HEK293 (cell line): Measurements from ENCODE around the gene LAX1.

Experiments
- CTCF ChIA-PET: fragments of 350-600 bp; formaldehyde crosslinking; extraction: SDS; loops from one replicate; lab custom pipeline; 2021; ENCODE audit warnings: antibody characterized with exemption; lab: Yijun Ruan, JAX
- POLR2A ChIA-PET: fragments of 300-600 bp; formaldehyde crosslinking; extraction: SDS; loops from one replicate; lab custom pipeline; 2020; ENCODE audit warnings: antibody characterized with exemption, inconsistent platforms; lab: Yijun Ruan, JAX
- H3K27ac ChIP-seq: fragments of 200-500 bp; sonication (Bioruptor generic); 2 replicates; pipeline ENCODE4 v1.5.1; 2014; ENCODE audit warnings: low read depth, low read length, control low read depth, inconsistent platforms; ENCODE audit errors: extremely low read depth
- H3K36me3 ChIP-seq, 2 experiments: fragments of 200-500 bp in 1 of 2; sonication (Bioruptor generic) in 1 of 2; 1 replicate in 1 of 2; 2 replicates in 1 of 2; pipeline ENCODE4 v1.5.1; 2014 to 2017; ENCODE audit warnings: inconsistent platforms in 2 of 2, low read length in 2 of 2; ENCODE audit not compliant: control insufficient read depth in 2 of 2, insufficient read depth in 1 of 2
- H3K4me1 ChIP-seq: fragments of 200-500 bp; sonication (Bioruptor generic); 2 replicates; pipeline ENCODE4 v1.5.1; 2014; ENCODE audit warnings: mild to moderate bottlenecking, low read length, inconsistent platforms; ENCODE audit not compliant: control insufficient read depth, insufficient read depth
- H3K4me3 ChIP-seq: 2 replicates; pipeline ENCODE4 v1.5.1; 2011; ENCODE audit warnings: low read depth, mild to moderate bottlenecking, control low read depth, low read length, moderate library complexity
- H3K9me3 ChIP-seq: fragments of 200-500 bp; sonication (Bioruptor generic); 2 replicates; pipeline ENCODE4 v1.5.1; 2014; ENCODE audit warnings: low read depth, low read length, inconsistent platforms; ENCODE audit not compliant: control insufficient read depth, insufficient read depth
- GLIS1 ChIP-seq: fragments of 450-650 bp; formaldehyde crosslinking; IDR thresholded peaks from 2 replicates; pipeline ENCODE4 v1.5.1; 2016; ENCODE audit warnings: missing biosample characterization, missing genetic modification characterization
- KLF8 ChIP-seq: fragments of 450-650 bp; formaldehyde crosslinking; IDR thresholded peaks from 2 replicates; pipeline ENCODE4 v1.5.1; 2016; ENCODE audit warnings: missing biosample characterization, missing genetic modification characterization
- ZEB2 ChIP-seq: fragments of 450-650 bp; formaldehyde crosslinking; IDR thresholded peaks from 2 replicates; pipeline ENCODE4 v1.5.1; 2016; ENCODE audit warnings: missing biosample characterization, missing genetic modification characterization
- ZFP37 ChIP-seq: fragments of 450-650 bp; formaldehyde crosslinking; IDR thresholded peaks from 2 replicates; pipeline ENCODE4 v1.5.1; 2016; ENCODE audit warnings: missing biosample characterization, missing genetic modification characterization
- ZNF112 ChIP-seq: fragments of 450-650 bp; formaldehyde crosslinking; IDR thresholded peaks from 2 replicates; pipeline ENCODE4 v1.5.0; 2017; ENCODE audit warnings: missing biosample characterization, missing genetic modification characterization
- ZNF157 ChIP-seq: fragments of 450-650 bp; formaldehyde crosslinking; IDR thresholded peaks from 2 replicates; pipeline ENCODE4 v1.5.1; 2016; ENCODE audit warnings: missing biosample characterization, missing genetic modification characterization
- ZNF211 ChIP-seq: fragments of 450-650 bp; formaldehyde crosslinking; IDR thresholded peaks from 2 replicates; pipeline ENCODE4 v1.5.1; 2016; ENCODE audit warnings: low read depth, missing biosample characterization, missing genetic modification characterization
- ZNF221 ChIP-seq: fragments of 450-650 bp; formaldehyde crosslinking; IDR thresholded peaks from 2 replicates; pipeline ENCODE4 v1.5.1; 2017; ENCODE audit warnings: missing biosample characterization, missing genetic modification characterization, borderline replicate concordance
- ZNF341 ChIP-seq: fragments of 450-650 bp; formaldehyde crosslinking; IDR thresholded peaks from 2 replicates; pipeline ENCODE4; 2016; ENCODE audit warnings: low read depth, missing biosample characterization, missing genetic modification characterization
- ZNF37A ChIP-seq: fragments of 450-650 bp; IDR thresholded peaks from 2 replicates; pipeline ENCODE4 v1.5.1; 2018; ENCODE audit warnings: missing biosample characterization, missing genetic modification characterization
- ZNF426 ChIP-seq: fragments of 450-650 bp; formaldehyde crosslinking; IDR thresholded peaks from 2 replicates; pipeline ENCODE4 v1.5.1; 2017; ENCODE audit warnings: missing biosample characterization, missing genetic modification characterization, mild to moderate bottlenecking, inconsistent platforms, moderate library complexity
- ZNF510 ChIP-seq: fragments of 450-650 bp; formaldehyde crosslinking; IDR thresholded peaks from 2 replicates; pipeline ENCODE4 v1.5.1; 2018; ENCODE audit warnings: mild to moderate bottlenecking, missing genetic modification characterization, missing biosample characterization; ENCODE audit not compliant: insufficient replicate concordance
- ZNF558 ChIP-seq: fragments of 450-650 bp; formaldehyde crosslinking; IDR thresholded peaks from 2 replicates; pipeline ENCODE4 v1.5.1; 2016; ENCODE audit warnings: missing biosample characterization, missing genetic modification characterization
- ZNF664 ChIP-seq: fragments of 450-650 bp; formaldehyde crosslinking; IDR thresholded peaks from 2 replicates; pipeline ENCODE4 v1.5.1; 2016; ENCODE audit warnings: missing biosample characterization, missing genetic modification characterization
- TF ChIP-seq, protein P1 (sequence below): fragments of 450-650 bp; formaldehyde crosslinking; IDR thresholded peaks from 2 replicates; pipeline ENCODE4 v1.5.1; 2017; ENCODE audit warnings: missing biosample characterization, mild to moderate bottlenecking, missing genetic modification characterization, moderate library complexity
- TF ChIP-seq, protein P2 (sequence below): fragments of 450-650 bp; formaldehyde crosslinking; IDR thresholded peaks from 2 replicates; pipeline ENCODE4 v1.5.1; 2016; ENCODE audit warnings: missing biosample characterization, missing genetic modification characterization
- TF ChIP-seq, protein P3 (sequence below): fragments of 450-650 bp; formaldehyde crosslinking; IDR thresholded peaks from 2 replicates; pipeline ENCODE4 v1.5.1; 2016; ENCODE audit warnings: missing biosample characterization, missing genetic modification characterization
- TF ChIP-seq, protein P4 (sequence below): fragments of 450-650 bp; formaldehyde crosslinking; IDR thresholded peaks from 2 replicates; pipeline ENCODE4 v1.5.1; 2016; ENCODE audit warnings: missing biosample characterization, missing genetic modification characterization

LAX1 gene

DNA sequence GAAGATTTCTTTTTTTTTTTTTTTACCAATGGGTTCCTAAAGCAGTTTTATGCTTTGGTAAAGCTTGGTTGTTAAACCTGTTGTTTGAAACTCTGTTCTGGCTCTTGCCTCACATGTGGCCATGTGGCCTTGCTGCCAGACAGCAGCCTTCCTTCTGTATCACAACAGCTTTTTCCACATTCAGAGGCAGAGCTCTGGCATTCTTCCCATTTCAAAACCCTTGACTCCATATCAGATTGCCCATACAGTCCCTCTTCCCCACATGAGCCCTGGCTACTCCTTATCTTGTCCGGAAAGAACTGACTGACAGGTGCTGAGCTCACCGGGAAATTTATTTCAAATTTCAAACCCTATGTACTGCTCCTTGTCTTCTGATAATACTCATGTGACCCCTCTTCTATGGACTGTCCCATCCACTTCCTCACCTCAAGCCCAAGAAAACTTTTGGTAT is 38.5 kb upstream of the LAX1 start:
- H3K9me3 ChIP-seq, result no peaks in the 10 kb centered on the region
- no peaks in the 10 kb centered on the region for H3K4me1 ChIP-seq
- no peak overlapping the region for H3K4me3 ChIP-seq
- no peak for TF ChIP-seq ZNF112 (tag by site-specific recombination)
- no peak for TF ChIP-seq ZEB2 (tag by site-specific recombination)
- TF ChIP-seq ZNF37A, result no peak
- TF ChIP-seq ZFP37, result no peak
- TF ChIP-seq, protein P1, sequence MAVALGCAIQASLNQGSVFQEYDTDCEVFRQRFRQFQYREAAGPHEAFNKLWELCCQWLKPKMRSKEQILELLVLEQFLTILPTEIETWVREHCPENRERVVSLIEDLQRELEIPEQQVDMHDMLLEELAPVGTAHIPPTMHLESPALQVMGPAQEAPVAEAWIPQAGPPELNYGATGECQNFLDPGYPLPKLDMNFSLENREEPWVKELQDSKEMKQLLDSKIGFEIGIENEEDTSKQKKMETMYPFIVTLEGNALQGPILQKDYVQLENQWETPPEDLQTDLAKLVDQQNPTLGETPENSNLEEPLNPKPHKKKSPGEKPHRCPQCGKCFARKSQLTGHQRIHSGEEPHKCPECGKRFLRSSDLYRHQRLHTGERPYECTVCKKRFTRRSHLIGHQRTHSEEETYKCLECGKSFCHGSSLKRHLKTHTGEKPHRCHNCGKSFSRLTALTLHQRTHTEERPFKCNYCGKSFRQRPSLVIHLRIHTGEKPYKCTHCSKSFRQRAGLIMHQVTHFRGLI (tag by site-specific recombination), result no peak
- TF ChIP-seq GLIS1 (tag by site-specific recombination), result no peak
- no peak for TF ChIP-seq ZNF664 (tag by site-specific recombination)
- no peak for TF ChIP-seq ZNF157 (tag by site-specific recombination)
- TF ChIP-seq KLF8 (tag by site-specific recombination), result no peak
- no peak for TF ChIP-seq ZNF558
- TF ChIP-seq, protein P2, sequence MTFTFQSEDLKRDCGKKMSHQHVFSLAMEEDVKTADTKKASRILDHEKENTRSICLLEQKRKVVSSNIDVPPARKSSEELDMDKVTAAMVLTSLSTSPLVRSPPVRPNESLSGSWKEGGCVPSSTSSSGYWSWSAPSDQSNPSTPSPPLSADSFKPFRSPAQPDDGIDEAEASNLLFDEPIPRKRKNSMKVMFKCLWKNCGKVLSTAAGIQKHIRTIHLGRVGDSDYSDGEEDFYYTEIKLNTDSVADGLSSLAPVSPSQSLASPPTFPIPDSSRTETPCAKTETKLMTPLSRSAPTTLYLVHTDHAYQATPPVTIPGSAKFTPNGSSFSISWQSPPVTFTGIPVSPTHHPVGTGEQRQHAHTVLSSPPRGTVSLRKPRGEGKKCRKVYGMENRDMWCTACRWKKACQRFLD, result no peak
- TF ChIP-seq, protein P3, sequence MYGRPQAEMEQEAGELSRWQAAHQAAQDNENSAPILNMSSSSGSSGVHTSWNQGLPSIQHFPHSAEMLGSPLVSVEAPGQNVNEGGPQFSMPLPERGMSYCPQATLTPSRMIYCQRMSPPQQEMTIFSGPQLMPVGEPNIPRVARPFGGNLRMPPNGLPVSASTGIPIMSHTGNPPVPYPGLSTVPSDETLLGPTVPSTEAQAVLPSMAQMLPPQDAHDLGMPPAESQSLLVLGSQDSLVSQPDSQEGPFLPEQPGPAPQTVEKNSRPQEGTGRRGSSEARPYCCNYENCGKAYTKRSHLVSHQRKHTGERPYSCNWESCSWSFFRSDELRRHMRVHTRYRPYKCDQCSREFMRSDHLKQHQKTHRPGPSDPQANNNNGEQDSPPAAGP (tag by site-specific recombination), result no peak
- TF ChIP-seq ZNF341, result no peak
- no peak for TF ChIP-seq ZNF510 (tag by site-specific recombination)
- TF ChIP-seq, protein P4, sequence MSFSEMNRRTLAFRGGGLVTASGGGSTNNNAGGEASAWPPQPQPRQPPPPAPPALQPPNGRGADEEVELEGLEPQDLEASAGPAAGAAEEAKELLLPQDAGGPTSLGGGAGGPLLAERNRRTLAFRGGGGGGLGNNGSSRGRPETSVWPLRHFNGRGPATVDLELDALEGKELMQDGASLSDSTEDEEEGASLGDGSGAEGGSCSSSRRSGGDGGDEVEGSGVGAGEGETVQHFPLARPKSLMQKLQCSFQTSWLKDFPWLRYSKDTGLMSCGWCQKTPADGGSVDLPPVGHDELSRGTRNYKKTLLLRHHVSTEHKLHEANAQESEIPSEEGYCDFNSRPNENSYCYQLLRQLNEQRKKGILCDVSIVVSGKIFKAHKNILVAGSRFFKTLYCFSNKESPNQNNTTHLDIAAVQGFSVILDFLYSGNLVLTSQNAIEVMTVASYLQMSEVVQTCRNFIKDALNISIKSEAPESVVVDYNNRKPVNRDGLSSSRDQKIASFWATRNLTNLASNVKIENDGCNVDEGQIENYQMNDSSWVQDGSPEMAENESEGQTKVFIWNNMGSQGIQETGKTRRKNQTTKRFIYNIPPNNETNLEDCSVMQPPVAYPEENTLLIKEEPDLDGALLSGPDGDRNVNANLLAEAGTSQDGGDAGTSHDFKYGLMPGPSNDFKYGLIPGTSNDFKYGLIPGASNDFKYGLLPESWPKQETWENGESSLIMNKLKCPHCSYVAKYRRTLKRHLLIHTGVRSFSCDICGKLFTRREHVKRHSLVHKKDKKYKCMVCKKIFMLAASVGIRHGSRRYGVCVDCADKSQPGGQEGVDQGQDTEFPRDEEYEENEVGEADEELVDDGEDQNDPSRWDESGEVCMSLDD (tag by site-specific recombination), result no peak
- ChIA-PET POLR2A (no interaction called here), CTCF (interaction anchor here (1.3 kb wide), 1 partner anchor 459 kb away, joined by 3 read pairs; no protein-coding TSS in a partner anchor)
- peaks cover 0 to 50% of the 10 kb centered on the region in 2 experiments; a peak in 2 of 3 replicates for H3K36me3 ChIP-seq
- no peak overlapping the region for H3K27ac ChIP-seq

DNA sequence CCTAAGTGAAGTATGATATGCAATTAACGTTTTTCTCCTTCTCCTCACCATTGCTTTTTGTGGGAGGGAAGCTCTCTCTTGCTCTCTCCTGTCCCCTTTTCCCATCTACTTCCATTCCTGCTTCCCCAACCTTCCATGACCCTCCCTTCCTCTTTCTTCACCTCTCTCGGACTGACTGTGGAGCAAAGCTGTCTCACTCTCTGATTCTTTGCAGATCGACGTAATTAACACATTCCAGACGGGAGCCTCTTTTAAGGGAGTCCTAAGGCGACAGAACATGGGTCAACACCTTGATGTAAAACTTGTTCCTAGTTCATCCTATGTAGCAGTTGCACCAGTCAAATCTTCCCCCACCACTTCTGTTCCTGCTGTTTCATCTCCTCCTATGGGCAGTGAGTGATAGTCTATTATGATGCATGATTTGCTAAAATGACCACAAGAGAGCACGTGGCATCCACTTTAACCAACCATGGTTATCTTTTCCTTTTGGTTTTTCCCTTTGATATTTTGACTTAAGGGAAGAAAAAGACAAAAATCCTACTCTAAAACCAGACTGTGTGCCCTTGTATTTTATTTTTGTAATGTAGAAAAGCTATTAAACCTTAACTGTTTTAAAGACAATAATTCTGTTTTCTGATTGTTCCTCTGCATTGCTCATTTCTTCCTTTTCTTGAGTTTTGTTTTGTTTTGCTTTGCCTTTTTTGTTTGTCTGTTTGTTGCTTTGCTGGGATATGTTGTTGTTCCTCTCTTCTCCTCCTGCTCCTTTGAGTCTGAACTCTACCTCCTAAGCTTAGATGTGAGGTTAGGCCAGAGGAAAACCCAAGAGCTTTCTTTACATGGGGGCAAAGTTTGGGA is 31.7 kb upstream of the LAX1 start:
- H3K4me1 ChIP-seq, result no peaks in the 10 kb centered on the region
- no peaks in the 10 kb centered on the region for H3K9me3 ChIP-seq
- ChIA-PET CTCF (interaction anchor here (0.6 to 0.7 kb wide), 2 partner anchors 60 to 773 kb away, joined by 3 to 5 read pairs; no protein-coding TSS in a partner anchor), POLR2A (no interaction called here)
- TF ChIP-seq ZNF211 (tag by site-specific recombination) (peak; percentile 96), ZNF221 (tag by site-specific recombination) (no peak), ZNF426 (tag by site-specific recombination) (no peak)
- peaks cover 0 to 14% of the 10 kb centered on the region in 2 experiments; a peak in 1 of 3 replicates for H3K36me3 ChIP-seq
- H3K4me3 ChIP-seq, result no peak overlapping the region
- no peak overlapping the region for H3K27ac ChIP-seq
